ENCODE measurements around the gene SNX8. TPM values are rescaled to one million over a fixed set of nuclear protein-coding genes. Genes with fewer than 3 reads are reported as not detected.

The SNX8 gene
- total and polyA plus RNA-seq, 2 donors (not counting 1 experiment from before 2014, with no cell fraction given), result 64.4 to 126 TPM

- Mint-ChIP-seq H3K4me3 (no peak overlapping the region), H3K4me1 (peaks cover 43% of the 10 kb centered on the region), H3K27me3 (no peaks in the 10 kb centered on the region), H3K9me3 (ENCODE audit: insufficient read depth) (no peaks in the 10 kb centered on the region), H3K27ac (no peak overlapping the region)
- Histone ChIP-seq H3K36me3 (replicated peaks in 1 of 2; ENCODE audit: control extremely low read depth in 1 of 2, control insufficient read depth in 1 of 2, extremely low read depth in 1 of 2, insufficient read depth in 2 of 2, low read length in 1 of 2) (peaks cover 1 to 61% of the 10 kb centered on the region in 2 experiments), H3K27ac (ENCODE audit: low read length in 2 of 2) (no peak overlapping the region), H3K9ac (ENCODE audit: low read length) (no peak overlapping the region), H3K4me2 (replicated peaks; ENCODE audit: low read depth, low read length, poor library complexity, severe bottlenecking) (no peak overlapping the region), H3K9me3 (ENCODE audit: control extremely low read depth in 1 of 3, control insufficient read depth in 2 of 3, insufficient read depth in 1 of 3, low read length in 2 of 3) (no peaks in the 10 kb centered on the region), H3K27me3 (replicated peaks in 1 of 4; ENCODE audit: control extremely low read depth in 1 of 4, control insufficient read depth in 3 of 4, insufficient read depth in 4 of 4, low read length in 3 of 4) (no peaks in the 10 kb centered on the region), H2AFZ (ENCODE audit: insufficient read depth, low read depth, low read length, poor library complexity, severe bottlenecking) (no peak overlapping the region), H3K79me2 (ENCODE audit: control insufficient read depth, insufficient read depth, low read length) (peaks cover 40% of the 10 kb centered on the region), H4K20me1 (ENCODE audit: control insufficient read depth, insufficient read depth, low read length, poor library complexity, severe bottlenecking) (peaks cover 31% of the 10 kb centered on the region), H3K4me3 (ENCODE audit: control extremely low read depth in 1 of 5, extremely low read depth in 1 of 5, insufficient read depth in 1 of 5, low read depth in 2 of 5, low read length in 4 of 5) (no peak overlapping the region), H3K4me1 (ENCODE audit: control insufficient read depth in 2 of 2, insufficient read depth in 2 of 2, low read length in 2 of 2) (peaks cover 23 to 48% of the 10 kb centered on the region in 2 donors)
- no peak for ATAC-seq (ENCODE audit: low read depth)
- DNase-seq, result no peak
- WGBS (ENCODE audit: insufficient coverage), result 97% methylated on average over 36 of the region's 38 CpGs
- TF ChIP-seq EZH2 (IDR thresholded peaks at IDR 0.05; ENCODE audit: borderline replicate concordance, insufficient read depth, low read depth, low read length, poor library complexity, severe bottlenecking), result no peak
- TF ChIP-seq, protein P1, sequence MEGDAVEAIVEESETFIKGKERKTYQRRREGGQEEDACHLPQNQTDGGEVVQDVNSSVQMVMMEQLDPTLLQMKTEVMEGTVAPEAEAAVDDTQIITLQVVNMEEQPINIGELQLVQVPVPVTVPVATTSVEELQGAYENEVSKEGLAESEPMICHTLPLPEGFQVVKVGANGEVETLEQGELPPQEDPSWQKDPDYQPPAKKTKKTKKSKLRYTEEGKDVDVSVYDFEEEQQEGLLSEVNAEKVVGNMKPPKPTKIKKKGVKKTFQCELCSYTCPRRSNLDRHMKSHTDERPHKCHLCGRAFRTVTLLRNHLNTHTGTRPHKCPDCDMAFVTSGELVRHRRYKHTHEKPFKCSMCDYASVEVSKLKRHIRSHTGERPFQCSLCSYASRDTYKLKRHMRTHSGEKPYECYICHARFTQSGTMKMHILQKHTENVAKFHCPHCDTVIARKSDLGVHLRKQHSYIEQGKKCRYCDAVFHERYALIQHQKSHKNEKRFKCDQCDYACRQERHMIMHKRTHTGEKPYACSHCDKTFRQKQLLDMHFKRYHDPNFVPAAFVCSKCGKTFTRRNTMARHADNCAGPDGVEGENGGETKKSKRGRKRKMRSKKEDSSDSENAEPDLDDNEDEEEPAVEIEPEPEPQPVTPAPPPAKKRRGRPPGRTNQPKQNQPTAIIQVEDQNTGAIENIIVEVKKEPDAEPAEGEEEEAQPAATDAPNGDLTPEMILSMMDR (IDR thresholded peaks at IDR 0.05), result no peak
- ChIA-PET CTCF (no interaction called here), POLR2A (interaction anchor here (0.7 kb wide), 1 partner anchor 21 kb away, joined by 8 read pairs; no protein-coding TSS in a partner anchor)
- intact Hi-C loops (cut with micrococcal nuclease), result no loop called here
Observed at GRCh38 chr7:2257046-2257551, 57.1 kb downstream of the SNX8 start.

DNA sequence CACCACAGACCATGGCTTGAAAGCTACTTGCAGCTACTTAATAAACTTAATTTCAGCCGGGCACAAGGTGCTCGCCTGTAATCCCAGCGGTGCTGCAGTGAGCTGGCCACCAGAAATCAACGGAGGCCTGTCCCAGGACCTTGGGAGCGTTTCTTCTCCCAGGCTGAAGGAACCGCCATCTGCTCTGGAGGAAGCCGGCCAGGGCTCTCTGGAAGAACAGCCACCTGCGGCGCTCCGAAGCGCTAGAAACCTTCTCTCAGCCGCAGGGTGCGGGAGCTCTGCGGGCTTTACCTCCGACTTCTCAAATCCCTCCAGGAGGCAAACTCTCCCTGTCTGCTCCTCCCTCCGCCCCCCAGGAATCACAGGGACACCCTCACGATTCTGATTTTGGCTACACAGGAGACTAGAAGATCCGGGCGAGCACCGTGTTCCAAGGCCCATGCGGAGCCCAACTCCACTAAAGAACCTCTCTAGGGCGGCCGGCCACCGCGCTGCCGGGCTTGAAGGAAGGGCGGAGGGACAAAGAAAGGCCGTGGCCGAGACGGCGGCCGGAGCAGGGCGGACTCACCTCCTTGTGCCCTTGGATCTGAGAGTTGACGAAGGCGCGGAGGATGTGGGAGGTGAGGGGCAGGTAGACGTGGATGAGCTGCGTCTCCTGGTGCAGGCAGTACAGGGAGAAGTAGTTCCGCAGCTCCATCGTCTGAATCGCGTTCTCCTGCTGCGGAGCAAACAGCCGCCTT, 57.8 kb downstream of the SNX8 start:
- no peak overlapping the region for H3K4me3 Mint-ChIP-seq
- no peaks in the 10 kb centered on the region for H3K27me3 Mint-ChIP-seq
- no peak for TF ChIP-seq EZH2 (IDR thresholded peaks at IDR 0.05; ENCODE audit: borderline replicate concordance, insufficient read depth, low read depth, low read length, poor library complexity, severe bottlenecking)
- TF ChIP-seq, protein P1 (IDR thresholded peaks at IDR 0.05), result no peak
- 96% methylated on average over 40 of the region's 44 CpGs for WGBS (ENCODE audit: insufficient coverage)
- no peak overlapping the region for H3K9ac ChIP-seq (ENCODE audit: low read length)
- intact Hi-C loops (cut with micrococcal nuclease), result no loop called here
- H3K4me2 ChIP-seq (replicated peaks; ENCODE audit: low read depth, low read length, poor library complexity, severe bottlenecking), result no peak overlapping the region
- no peak overlapping the region for H3K4me3 ChIP-seq (ENCODE audit: control extremely low read depth in 1 of 5, extremely low read depth in 1 of 5, insufficient read depth in 1 of 5, low read depth in 2 of 5, low read length in 4 of 5)
- POLR2A ChIA-PET, result no interaction called here
- peaks cover 19 to 41% of the 10 kb centered on the region in 2 donors for H3K4me1 ChIP-seq (ENCODE audit: control insufficient read depth in 2 of 2, insufficient read depth in 2 of 2, low read length in 2 of 2)
- H3K79me2 ChIP-seq (ENCODE audit: control insufficient read depth, insufficient read depth, low read length), result peaks cover 39% of the 10 kb centered on the region
- peaks cover 1 to 63% of the 10 kb centered on the region in 2 experiments for H3K36me3 ChIP-seq (replicated peaks in 1 of 2; ENCODE audit: control extremely low read depth in 1 of 2, control insufficient read depth in 1 of 2, extremely low read depth in 1 of 2, insufficient read depth in 2 of 2, low read length in 1 of 2)
- H3K4me1 Mint-ChIP-seq, result peaks cover 39% of the 10 kb centered on the region
- DNase-seq (no peak), ATAC-seq (ENCODE audit: low read depth) (no peak)
- H3K27ac Mint-ChIP-seq, result no peak overlapping the region
- H3K9me3 Mint-ChIP-seq (ENCODE audit: insufficient read depth), result no peaks in the 10 kb centered on the region
- H2AFZ ChIP-seq (ENCODE audit: insufficient read depth, low read depth, low read length, poor library complexity, severe bottlenecking), result no peak overlapping the region
- no peaks in the 10 kb centered on the region for H3K27me3 ChIP-seq (replicated peaks in 1 of 4; ENCODE audit: control extremely low read depth in 1 of 4, control insufficient read depth in 3 of 4, insufficient read depth in 4 of 4, low read length in 3 of 4)
- CTCF ChIA-PET, result no interaction called here
- peaks cover 31% of the 10 kb centered on the region for H4K20me1 ChIP-seq (ENCODE audit: control insufficient read depth, insufficient read depth, low read length, poor library complexity, severe bottlenecking)
- H3K9me3 ChIP-seq (ENCODE audit: control extremely low read depth in 1 of 3, control insufficient read depth in 2 of 3, insufficient read depth in 1 of 3, low read length in 2 of 3), result no peaks in the 10 kb centered on the region
- no peak overlapping the region for H3K27ac ChIP-seq (ENCODE audit: low read length in 2 of 2)

Measured in B cell (primary cell).